T-helper 17 cell (primary cell): ENCODE measurements around the gene MYL12A. TPM values are rescaled to one million over a fixed set of nuclear protein-coding genes. Genes with fewer than 3 reads are reported as not detected.

Experiments
- ATAC-seq: fragments of 150-1000 bp; cut with Tn5 transposase; 2 replicates; pipeline ENCODE4 v1.10.0; 2021; ENCODE audit warnings: mild to moderate bottlenecking, moderate library complexity
- DNase-seq, 3 donors: peaks; one replicate each; pipeline versions ENCODE4 v3.0.0 to v3.0.0-alpha.2; 2020 to 2021
- H3K9me3 ChIP-seq: one replicate; pipeline ENCODE4 v1.7.0; 2013; ENCODE audit warnings: low read length, mild to moderate bottlenecking; ENCODE audit not compliant: control insufficient read depth, poor library complexity, severe bottlenecking
- H3K27ac Mint-ChIP-seq: one replicate; pipeline ENCODE4 v1.8.0; 2022; ENCODE audit warnings: mild to moderate bottlenecking, moderate library complexity, mixed read lengths
- H3K27me3 Mint-ChIP-seq: one replicate; pipeline ENCODE4 v1.8.0; 2022; ENCODE audit warnings: mixed read lengths
- H3K36me3 Mint-ChIP-seq: one replicate; pipeline ENCODE4 v1.8.0; 2022; ENCODE audit warnings: low read depth, mixed read lengths
- H3K4me1 Mint-ChIP-seq: one replicate; pipeline ENCODE4 v1.8.0; 2022; ENCODE audit warnings: mild to moderate bottlenecking, mixed read lengths
- H3K4me3 Mint-ChIP-seq: one replicate; pipeline ENCODE4 v1.8.0; 2022; ENCODE audit warnings: mild to moderate bottlenecking, moderate library complexity, mixed read lengths
- total RNA-seq, 4 donors: library from RNA in 2 of 4; stranded (reverse) in 2 of 4; gene quantifications; one replicate each; pipeline ENCODE4 v1.2.3 and lab custom pipeline; 2022 to 2026

MYL12A gene
- total RNA-seq, 2 donors from 2014 or later, result 480 to 500 TPM

DNA sequence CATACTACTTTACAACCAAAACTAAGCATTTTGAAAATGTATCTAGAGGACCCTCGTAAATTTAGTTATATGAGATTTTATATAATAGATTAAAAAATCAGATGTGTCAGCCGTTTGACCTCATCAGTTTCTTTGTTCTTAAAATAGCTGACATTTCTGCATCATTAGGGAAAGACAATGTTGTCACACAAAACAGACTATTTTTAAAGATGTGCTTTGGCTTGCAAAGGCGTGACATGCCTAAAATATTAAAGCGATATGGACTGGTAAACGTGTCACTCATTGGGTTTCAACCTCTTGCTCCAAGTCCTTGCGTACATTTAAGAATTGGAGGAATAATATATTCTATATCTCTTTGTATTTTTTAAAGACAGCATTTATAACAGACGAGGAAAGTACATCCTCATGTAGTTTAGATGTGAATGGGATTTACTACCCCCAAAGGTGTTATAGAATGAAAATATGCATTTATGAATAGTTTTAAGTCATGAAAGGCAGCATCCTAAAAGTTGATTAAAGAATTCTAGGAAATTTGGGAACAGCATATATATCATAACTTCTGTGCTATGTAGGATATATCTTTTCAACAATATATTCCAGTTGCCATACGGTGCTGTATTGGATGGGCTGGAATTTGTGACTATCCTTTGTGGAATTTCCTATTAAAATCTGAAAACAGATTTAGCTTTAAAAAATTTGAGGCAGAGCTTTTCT lies 3.8 kb downstream of the MYL12A start:
- DNase-seq (no peak), ATAC-seq (no peak)
- H3K4me3 Mint-ChIP-seq, result peak overlapping the region; percentile 63
- H3K4me1 Mint-ChIP-seq, result peaks cover 50% of the 10 kb centered on the region
- peak overlapping the region; percentile 95 for H3K27ac Mint-ChIP-seq
- no peaks in the 10 kb centered on the region for H3K9me3 ChIP-seq
- no peaks in the 10 kb centered on the region for H3K27me3 Mint-ChIP-seq
- H3K36me3 Mint-ChIP-seq, result peaks cover 11% of the 10 kb centered on the region

DNA sequence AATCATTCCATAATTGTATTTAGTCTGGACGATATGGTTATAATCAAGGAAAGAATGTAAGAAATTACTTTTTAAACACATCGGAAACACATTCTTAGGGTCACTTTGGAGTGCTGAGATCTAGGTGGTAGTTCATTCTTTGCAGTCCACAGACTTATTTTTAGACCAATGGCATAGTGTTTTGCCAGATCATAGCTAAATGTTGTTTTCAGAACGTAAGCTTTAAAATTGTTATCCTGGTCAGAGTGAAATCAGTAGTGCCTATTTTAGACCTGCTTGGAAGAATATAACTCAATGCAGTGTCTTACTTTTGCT lies 4.3 kb downstream of the MYL12A start:
- Mint-ChIP-seq H3K36me3 (peaks cover 11% of the 10 kb centered on the region), H3K4me3 (peak overlapping the region; percentile 63), H3K27me3 (no peaks in the 10 kb centered on the region), H3K4me1 (peaks cover 49% of the 10 kb centered on the region), H3K27ac (peak overlapping the region; percentile 95)
- no peak for ATAC-seq
- H3K9me3 ChIP-seq, result no peaks in the 10 kb centered on the region
- DNase-seq, result no peak

DNA sequence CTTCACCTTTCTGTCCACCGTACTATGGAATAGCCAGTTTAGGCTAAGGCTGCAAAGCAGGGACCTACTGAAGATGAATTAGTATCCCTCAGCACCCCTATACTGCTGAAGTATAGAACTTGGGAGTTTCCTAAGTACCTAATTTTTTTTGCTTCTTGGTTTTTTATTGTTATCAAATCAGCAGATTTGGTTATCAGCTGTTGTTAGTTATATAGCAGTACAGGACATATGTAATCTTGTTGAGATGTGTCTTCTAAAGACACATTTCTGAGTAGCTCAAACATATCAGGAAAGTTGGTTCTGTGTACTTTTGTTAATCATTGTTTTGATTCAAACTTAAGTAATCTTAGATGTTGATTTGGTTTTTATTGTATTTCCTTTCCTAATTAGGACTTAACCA lies 5.2 kb downstream of the MYL12A start:
- peaks cover 15% of the 10 kb centered on the region for H3K36me3 Mint-ChIP-seq
- no peaks in the 10 kb centered on the region for H3K27me3 Mint-ChIP-seq
- H3K4me3 Mint-ChIP-seq, result peak overlapping the region; percentile 74
- H3K27ac Mint-ChIP-seq, result peak overlapping the region; percentile 95
- no peak for ATAC-seq
- no peaks in the 10 kb centered on the region for H3K9me3 ChIP-seq
- DNase-seq, result no peak
- H3K4me1 Mint-ChIP-seq, result peaks cover 54% of the 10 kb centered on the region

GRCh38 chr18:3254725-3255124 lies 7.1 kb downstream of the MYL12A start:
- ATAC-seq (no peak), DNase-seq (no peak)
- Mint-ChIP-seq H3K4me1 (peaks cover 64% of the 10 kb centered on the region), H3K27me3 (no peaks in the 10 kb centered on the region), H3K27ac (peak overlapping the region; percentile 95), H3K4me3 (peak overlapping the region; percentile 25), H3K36me3 (peaks cover 18% of the 10 kb centered on the region)
- H3K9me3 ChIP-seq, result no peaks in the 10 kb centered on the region

- ATAC-seq, result no peak
Observed at GRCh38 chr18:3255611-3256165, 8.1 kb downstream of the MYL12A start.

DNA sequence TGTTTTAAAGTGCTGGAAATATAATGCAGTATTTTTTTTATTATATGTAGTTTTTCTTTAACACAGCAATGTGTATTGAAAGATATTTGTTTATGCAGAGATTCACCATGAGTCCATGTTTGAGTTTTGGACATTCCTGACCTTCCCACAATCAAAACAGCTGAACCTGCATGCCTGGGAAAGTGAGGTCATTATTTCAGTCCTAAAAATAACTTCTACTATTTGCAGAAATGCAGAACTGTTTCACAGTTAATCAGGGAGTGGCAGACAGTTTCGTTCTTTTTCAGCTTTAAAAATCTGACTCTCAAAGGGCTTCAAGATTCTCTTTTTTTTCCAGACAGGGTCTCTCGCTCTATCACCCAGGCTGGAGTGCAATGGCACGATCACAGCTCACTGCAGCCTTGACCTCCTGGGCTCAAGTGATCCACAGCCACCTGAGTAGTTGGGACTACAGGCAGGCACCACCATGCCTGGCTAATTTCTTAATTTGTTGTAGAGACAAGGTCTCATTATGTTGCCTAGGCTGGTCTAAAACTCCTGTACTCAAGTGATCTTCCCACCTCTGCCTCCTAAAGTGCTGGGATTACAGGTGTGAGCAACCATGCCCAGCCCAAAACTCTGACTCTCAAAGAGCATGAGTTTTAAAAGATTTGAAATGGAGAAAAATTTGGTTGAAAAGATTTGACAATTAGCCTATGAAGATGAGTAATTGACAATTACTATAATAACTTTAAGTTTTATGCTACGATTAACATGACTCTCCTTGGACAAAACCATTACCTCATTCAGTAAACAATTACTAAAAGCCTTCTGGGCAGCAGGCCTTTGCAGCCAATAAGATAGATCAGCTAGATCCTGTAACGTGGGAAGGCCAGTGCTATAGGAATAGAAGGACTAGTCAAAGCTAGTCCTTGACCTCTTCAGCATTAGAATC lies 9.4 kb downstream of the MYL12A start:
- no peak for DNase-seq
- H3K36me3 Mint-ChIP-seq, result peaks cover 12% of the 10 kb centered on the region
- peaks cover 66% of the 10 kb centered on the region for H3K4me1 Mint-ChIP-seq
- no peaks in the 10 kb centered on the region for H3K9me3 ChIP-seq
- H3K27ac Mint-ChIP-seq, result peak overlapping the region; percentile 95
- no peak for ATAC-seq
- no peaks in the 10 kb centered on the region for H3K27me3 Mint-ChIP-seq
- no peak overlapping the region for H3K4me3 Mint-ChIP-seq

More at GRCh38 chr18:3255611-3256165, 8.1 kb downstream of the MYL12A start:
- Mint-ChIP-seq H3K27me3 (no peaks in the 10 kb centered on the region), H3K4me3 (peak overlapping the region; percentile 60), H3K36me3 (peaks cover 13% of the 10 kb centered on the region), H3K4me1 (peaks cover 66% of the 10 kb centered on the region), H3K27ac (peak overlapping the region; percentile 95)
- H3K9me3 ChIP-seq, result no peaks in the 10 kb centered on the region
- no peak for DNase-seq

DNA sequence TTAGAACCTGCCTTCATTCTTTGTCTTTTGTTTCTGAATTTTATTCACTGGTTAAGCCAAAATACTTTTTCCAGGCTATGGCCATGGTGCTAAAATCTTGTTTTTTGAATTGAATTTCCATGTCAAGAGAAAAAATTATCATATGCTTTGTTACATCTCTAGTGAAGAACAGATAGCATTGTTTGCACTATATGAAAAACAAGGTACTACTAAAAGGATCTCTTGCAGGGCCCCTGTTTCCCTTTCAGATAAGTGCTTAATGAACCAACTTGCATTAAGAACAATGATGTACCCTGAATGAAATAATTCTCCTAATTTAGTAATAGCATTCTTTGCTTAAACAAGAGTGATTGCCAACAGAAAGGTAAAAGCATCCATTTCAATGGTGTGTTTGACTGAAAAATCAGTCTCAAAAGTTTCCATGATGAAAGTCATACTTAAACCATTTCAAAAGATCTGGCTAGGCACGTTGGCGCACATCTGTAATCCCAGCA lies 10.1 kb downstream of the MYL12A start:
- peaks cover 64% of the 10 kb centered on the region for H3K4me1 Mint-ChIP-seq
- DNase-seq, result no peak
- peaks cover 14% of the 10 kb centered on the region for H3K36me3 Mint-ChIP-seq
- no peak for ATAC-seq
- no peaks in the 10 kb centered on the region for H3K9me3 ChIP-seq
- peak overlapping the region; percentile 95 for H3K27ac Mint-ChIP-seq
- H3K27me3 Mint-ChIP-seq, result no peaks in the 10 kb centered on the region
- H3K4me3 Mint-ChIP-seq, result peak overlapping the region; percentile 15

- ATAC-seq (peak; percentile 1), DNase-seq (no peak)
- Mint-ChIP-seq H3K27ac (peak overlapping the region; percentile 99), H3K4me3 (peak overlapping the region; percentile 100), H3K27me3 (no peaks in the 10 kb centered on the region), H3K4me1 (peaks cover 69% of the 10 kb centered on the region), H3K36me3 (peaks cover 13% of the 10 kb centered on the region)
- no peaks in the 10 kb centered on the region for H3K9me3 ChIP-seq
Observed at GRCh38 chr18:3260995-3261372, 13.4 kb downstream of the MYL12A start.

DNA sequence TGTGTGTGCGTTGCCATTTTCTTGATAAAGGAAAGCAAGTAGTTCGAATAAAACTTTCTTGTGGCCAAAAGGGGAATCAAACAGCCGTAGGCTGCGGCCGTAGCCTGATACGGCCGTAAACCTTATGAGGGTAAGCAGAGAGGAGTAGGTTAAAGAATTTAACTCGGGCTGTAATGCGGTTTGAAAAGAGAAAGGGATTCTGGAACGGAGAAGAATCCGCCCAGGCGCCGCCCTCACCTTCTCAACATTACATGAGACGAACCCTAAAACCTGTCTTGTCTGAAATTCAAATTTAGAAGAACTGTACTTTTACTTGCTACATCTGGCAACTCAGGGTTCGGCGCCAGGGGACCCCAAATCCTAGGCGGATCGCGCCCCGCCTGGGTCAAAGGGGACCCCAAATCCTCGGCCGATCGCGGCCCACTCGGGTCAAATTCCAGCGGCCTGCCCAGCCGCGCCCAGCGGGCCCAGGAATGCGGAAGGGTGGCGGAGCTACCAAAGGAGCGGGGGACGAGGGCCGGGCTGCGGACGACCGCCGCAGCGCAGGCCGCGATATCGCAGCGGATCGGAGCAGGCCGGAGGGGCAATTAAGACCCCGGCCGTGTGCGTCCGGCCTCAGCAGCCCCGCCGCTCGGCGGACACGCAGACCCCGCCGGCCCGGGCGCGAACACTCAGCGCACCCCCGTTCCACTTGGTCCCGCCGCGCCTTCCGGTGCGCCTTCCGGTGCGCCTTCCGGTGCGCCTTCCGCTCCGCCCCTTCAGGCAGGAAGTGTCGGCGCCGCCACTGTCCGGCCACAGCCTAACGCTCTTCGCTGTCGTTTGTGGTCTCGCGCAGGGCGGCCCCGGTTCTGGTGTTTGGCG lies 14.0 kb downstream of the MYL12A start, which contains the start of gene MYL12B:
TSS of gene MYL12B (plus strand) at position 761 of the 861 bp plus-strand sequence. CDS start 10,766 bp downstream, outside the sequence.
- H3K27ac Mint-ChIP-seq, result peak within 1 kb of the TSS; percentile 99
- H3K36me3 Mint-ChIP-seq, result peaks cover 13% of the 10 kb centered on the region
- no peaks in the 10 kb centered on the region for H3K9me3 ChIP-seq
- peaks cover 73% of the 10 kb centered on the region for H3K4me1 Mint-ChIP-seq
- DNase-seq (peak; percentile 66 to 76 (median 73)), ATAC-seq (peak; percentile 78)
- H3K27me3 Mint-ChIP-seq, result no peaks in the 10 kb centered on the region
- H3K4me3 Mint-ChIP-seq, result peak within 1 kb of the TSS; percentile 100

- ATAC-seq (peak; percentile 31), DNase-seq (peak; percentile 15 to 28 (median 25))
- H3K27ac Mint-ChIP-seq, result peak overlapping the region; percentile 99
- no peaks in the 10 kb centered on the region for H3K27me3 Mint-ChIP-seq
- H3K4me3 Mint-ChIP-seq, result peak overlapping the region; percentile 100
- H3K4me1 Mint-ChIP-seq, result peaks cover 75% of the 10 kb centered on the region
- H3K36me3 Mint-ChIP-seq, result peaks cover 13% of the 10 kb centered on the region
- no peaks in the 10 kb centered on the region for H3K9me3 ChIP-seq
Observed at GRCh38 chr18:3262234-3263131, 14.9 kb downstream of the MYL12A start.

DNA sequence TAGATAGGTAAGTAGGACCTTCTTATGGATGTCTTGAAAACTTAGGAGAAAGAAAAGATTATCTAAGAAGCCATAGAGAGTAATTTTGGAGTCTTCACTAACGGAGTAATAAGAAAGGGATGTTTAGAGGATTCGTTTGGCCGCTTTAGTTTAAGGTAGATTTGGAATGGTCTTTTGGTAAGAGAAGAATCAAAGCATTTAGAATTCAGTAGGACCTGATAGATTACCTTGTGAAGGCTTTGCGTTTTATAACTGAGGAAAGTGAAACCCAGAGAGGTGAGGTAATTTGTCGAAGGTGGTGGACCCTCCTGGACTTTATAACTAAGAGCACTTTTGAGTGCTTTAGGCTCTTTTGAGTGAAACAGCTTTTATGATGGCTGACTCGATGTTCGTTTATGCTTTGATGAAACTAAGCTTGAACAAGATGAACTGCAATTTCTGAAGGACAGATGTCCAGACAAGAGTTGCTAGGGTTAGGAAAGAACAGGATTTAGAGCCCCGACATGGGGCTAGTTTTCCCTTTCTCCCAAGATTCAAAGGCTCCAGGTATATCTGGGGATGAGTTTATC lies 15.6 kb downstream of the MYL12A start:
- Mint-ChIP-seq H3K27ac (peak overlapping the region; percentile 99), H3K4me1 (peaks cover 71% of the 10 kb centered on the region), H3K36me3 (peaks cover 6% of the 10 kb centered on the region), H3K27me3 (no peaks in the 10 kb centered on the region), H3K4me3 (peak overlapping the region; percentile 100)
- no peaks in the 10 kb centered on the region for H3K9me3 ChIP-seq
- DNase-seq (no peak), ATAC-seq (no peak)
